Tibial nerve (tissue), 4 donors: ENCODE measurements around the gene KHDRBS2. TPM values are rescaled to one million over a fixed set of nuclear protein-coding genes. Genes with fewer than 3 reads are reported as not detected.

Source experiments
- DNase-seq, 2 donors: peaks; one replicate each; pipeline ENCODE4 v3.0.0-alpha.2; 2019; ENCODE audit warnings: low spot score in 2 of 2
- H3K27ac ChIP-seq, 4 donors: fragments of 200-600 bp; sonication (generic) in 3 of 4; one replicate each; pipeline ENCODE4 v1.5.1; 2017 to 2019; ENCODE audit warnings: mild to moderate bottlenecking in 1 of 4
- H3K27me3 ChIP-seq, 2 donors: fragments of 200-600 bp; sonication (generic) in 1 of 2; one replicate each; pipeline versions ENCODE4 v1.5.1 to v1.6.0; 2017 to 2019
- H3K36me3 ChIP-seq, 3 donors: fragments of 200-600 bp; sonication (generic); one replicate each; pipeline ENCODE4 v1.5.1; 2018 to 2019
- H3K4me1 ChIP-seq, 4 donors: fragments of 200-600 bp; sonication (generic) in 3 of 4; one replicate each; pipeline ENCODE4 v1.5.1; 2017 to 2019
- H3K4me3 ChIP-seq, 4 donors: fragments of 200-600 bp; sonication (generic) in 3 of 4; one replicate each; pipeline ENCODE4 v1.5.1; 2017 to 2019; ENCODE audit warnings: mild to moderate bottlenecking in 1 of 4, moderate library complexity in 1 of 4
- H3K9me3 ChIP-seq, 4 donors: fragments of 200-600 bp; sonication (generic) in 3 of 4; one replicate each; pipeline ENCODE4 v1.5.1; 2017 to 2019
- EP300 ChIP-seq, 2 donors: sonication (generic); formaldehyde crosslinking; IDR thresholded peaks; one replicate each; pipeline ENCODE4 v1.6.1; 2017; ENCODE audit warnings: antibody characterized with exemption in 2 of 2, mild to moderate bottlenecking in 1 of 2
- POLR2A ChIP-seq, 2 donors: fragments of 450-650 bp; IDR thresholded peaks; one replicate each; pipeline ENCODE4 v1.6.1; 2017; ENCODE audit warnings: antibody characterized with exemption in 2 of 2, mild to moderate bottlenecking in 2 of 2, moderate library complexity in 2 of 2
- WGBS, 2 donors: methylation state at CpG; one replicate each; pipeline ENCODE4 v1.1.5; 2018; 5-methylcytosine and 5-hydroxymethylcytosine counted together
- total RNA-seq, 4 donors: library from RNA; depleted of rRNA; stranded (reverse); fragments of >200 nt; gene quantifications; one replicate each; pipeline ENCODE4 v1.1.0, GENCODE V29; 2016
- TF ChIP-seq, protein P1 (sequence below), 5 experiments: fragments of 200-600 bp in 3 of 5; fragments of 450-650 bp in 2 of 5; sonication (generic) in 3 of 5; IDR thresholded peaks; one replicate each; pipeline ENCODE4 v1.5.1; 2016 to 2019; ENCODE audit warnings: antibody characterized with exemption in 5 of 5, mild to moderate bottlenecking in 3 of 5, moderate library complexity in 2 of 5

KHDRBS2 gene
- total RNA-seq, 4 donors from 2014 or later: 0.21 to 3.3 (median 0.22) TPM; not detected in 1

DNA sequence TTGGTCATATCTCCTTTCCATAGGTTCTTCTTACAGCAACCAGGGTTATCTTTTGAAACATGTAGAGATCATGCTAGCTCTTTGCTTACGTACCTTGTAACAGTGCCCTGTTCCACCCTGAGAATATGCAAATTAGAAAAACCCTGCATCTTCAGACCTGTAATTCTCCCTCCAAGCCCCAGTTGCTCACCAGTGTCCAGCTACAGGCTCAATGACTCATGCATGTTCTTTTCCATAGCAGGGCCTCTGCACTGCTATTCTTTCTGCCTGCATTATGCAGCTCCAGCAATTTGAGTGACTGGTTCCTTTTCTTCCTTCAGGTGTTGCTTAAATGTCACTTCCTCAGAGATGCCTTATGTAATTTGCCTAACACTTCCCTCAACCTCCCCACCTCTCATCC is 636.2 kb downstream of the KHDRBS2 start:
- TF ChIP-seq POLR2A (IDR thresholded peaks at IDR 0.05) (no peak), EP300 (IDR thresholded peaks at IDR 0.05) (no peak)
- TF ChIP-seq, protein P1, sequence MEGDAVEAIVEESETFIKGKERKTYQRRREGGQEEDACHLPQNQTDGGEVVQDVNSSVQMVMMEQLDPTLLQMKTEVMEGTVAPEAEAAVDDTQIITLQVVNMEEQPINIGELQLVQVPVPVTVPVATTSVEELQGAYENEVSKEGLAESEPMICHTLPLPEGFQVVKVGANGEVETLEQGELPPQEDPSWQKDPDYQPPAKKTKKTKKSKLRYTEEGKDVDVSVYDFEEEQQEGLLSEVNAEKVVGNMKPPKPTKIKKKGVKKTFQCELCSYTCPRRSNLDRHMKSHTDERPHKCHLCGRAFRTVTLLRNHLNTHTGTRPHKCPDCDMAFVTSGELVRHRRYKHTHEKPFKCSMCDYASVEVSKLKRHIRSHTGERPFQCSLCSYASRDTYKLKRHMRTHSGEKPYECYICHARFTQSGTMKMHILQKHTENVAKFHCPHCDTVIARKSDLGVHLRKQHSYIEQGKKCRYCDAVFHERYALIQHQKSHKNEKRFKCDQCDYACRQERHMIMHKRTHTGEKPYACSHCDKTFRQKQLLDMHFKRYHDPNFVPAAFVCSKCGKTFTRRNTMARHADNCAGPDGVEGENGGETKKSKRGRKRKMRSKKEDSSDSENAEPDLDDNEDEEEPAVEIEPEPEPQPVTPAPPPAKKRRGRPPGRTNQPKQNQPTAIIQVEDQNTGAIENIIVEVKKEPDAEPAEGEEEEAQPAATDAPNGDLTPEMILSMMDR (IDR thresholded peaks at IDR 0.05): no peak
- no peak for DNase-seq
- Histone ChIP-seq H3K27ac (no peak overlapping the region), H3K9me3 (no peaks in the 10 kb centered on the region), H3K36me3 (no peaks in the 10 kb centered on the region), H3K4me3 (no peak overlapping the region), H3K4me1 (no peaks in the 10 kb centered on the region), H3K27me3 (no peaks in the 10 kb centered on the region)
- WGBS, 2 donors: 81 to 100% methylated on average over 1 of the region's 1 CpG

DNA sequence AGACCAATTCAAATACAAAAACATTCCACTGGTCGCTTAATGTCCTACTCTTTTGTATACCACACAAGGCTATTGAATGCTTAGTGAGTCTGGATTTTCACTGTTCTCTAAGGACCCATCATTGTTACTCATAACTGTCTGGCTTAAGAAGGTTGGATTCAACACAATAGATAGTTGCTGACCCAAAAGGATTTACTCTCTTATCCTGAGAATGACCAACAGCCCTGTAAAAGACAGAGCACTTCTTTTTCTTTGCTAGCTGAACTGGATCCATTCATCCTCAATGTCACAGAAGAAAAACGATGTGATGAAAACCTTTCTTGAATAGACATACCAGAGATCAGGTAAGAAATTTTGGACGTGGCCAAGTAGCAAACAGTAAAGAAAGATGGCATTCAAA is 645.6 kb downstream of the KHDRBS2 start:
- TF ChIP-seq EP300 (IDR thresholded peaks at IDR 0.05): no peak
- TF ChIP-seq POLR2A (IDR thresholded peaks at IDR 0.05): no peak
- DNase-seq: no peak
- Histone ChIP-seq H3K4me1 (no peaks in the 10 kb centered on the region), H3K36me3 (no peaks in the 10 kb centered on the region), H3K27me3 (no peaks in the 10 kb centered on the region), H3K9me3 (no peaks in the 10 kb centered on the region), H3K27ac (no peak overlapping the region), H3K4me3 (no peak overlapping the region)
- WGBS, 2 donors: 59% methylated on average over 3 of the region's 3 CpGs
